Tibial nerve (tissue), 4 donors: Measurements from ENCODE around the gene GZMB.

ENCODE experiments used
- EP300 ChIP-seq, 2 donors: sonication (generic); formaldehyde crosslinking; IDR thresholded peaks; one replicate each; pipeline ENCODE4 v1.6.1; 2017; ENCODE audit warnings: antibody characterized with exemption in 2 of 2, mild to moderate bottlenecking in 1 of 2
- POLR2A ChIP-seq, 2 donors: fragments of 450-650 bp; IDR thresholded peaks; one replicate each; pipeline ENCODE4 v1.6.1; 2017; ENCODE audit warnings: antibody characterized with exemption in 2 of 2, mild to moderate bottlenecking in 2 of 2, moderate library complexity in 2 of 2
- TF ChIP-seq, protein P1 (sequence below), 5 experiments: fragments of 200-600 bp in 3 of 5; fragments of 450-650 bp in 2 of 5; sonication (generic) in 3 of 5; IDR thresholded peaks; one replicate each; pipeline ENCODE4 v1.5.1; 2016 to 2019; ENCODE audit warnings: antibody characterized with exemption in 5 of 5, mild to moderate bottlenecking in 3 of 5, moderate library complexity in 2 of 5

DNA sequence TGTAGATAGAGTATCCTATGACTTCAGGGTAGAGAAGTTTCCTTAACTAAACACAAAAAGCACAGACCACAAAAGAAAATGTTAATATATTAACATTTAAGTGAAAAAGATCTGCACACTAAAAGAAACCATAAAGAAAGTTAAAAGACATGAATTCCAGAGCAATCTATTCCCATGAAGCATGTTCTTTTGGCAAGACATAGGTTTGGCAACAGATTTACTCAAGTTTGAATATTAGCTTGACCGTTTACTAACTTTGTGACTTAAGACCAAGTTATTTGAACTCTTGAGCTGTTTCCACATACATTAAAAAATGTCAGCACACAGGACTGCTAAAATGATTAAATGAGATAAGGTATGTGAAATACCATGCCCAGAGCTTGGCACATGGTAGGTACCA, 35.7 kb upstream of the GZMB start:
- TF ChIP-seq, protein P1, sequence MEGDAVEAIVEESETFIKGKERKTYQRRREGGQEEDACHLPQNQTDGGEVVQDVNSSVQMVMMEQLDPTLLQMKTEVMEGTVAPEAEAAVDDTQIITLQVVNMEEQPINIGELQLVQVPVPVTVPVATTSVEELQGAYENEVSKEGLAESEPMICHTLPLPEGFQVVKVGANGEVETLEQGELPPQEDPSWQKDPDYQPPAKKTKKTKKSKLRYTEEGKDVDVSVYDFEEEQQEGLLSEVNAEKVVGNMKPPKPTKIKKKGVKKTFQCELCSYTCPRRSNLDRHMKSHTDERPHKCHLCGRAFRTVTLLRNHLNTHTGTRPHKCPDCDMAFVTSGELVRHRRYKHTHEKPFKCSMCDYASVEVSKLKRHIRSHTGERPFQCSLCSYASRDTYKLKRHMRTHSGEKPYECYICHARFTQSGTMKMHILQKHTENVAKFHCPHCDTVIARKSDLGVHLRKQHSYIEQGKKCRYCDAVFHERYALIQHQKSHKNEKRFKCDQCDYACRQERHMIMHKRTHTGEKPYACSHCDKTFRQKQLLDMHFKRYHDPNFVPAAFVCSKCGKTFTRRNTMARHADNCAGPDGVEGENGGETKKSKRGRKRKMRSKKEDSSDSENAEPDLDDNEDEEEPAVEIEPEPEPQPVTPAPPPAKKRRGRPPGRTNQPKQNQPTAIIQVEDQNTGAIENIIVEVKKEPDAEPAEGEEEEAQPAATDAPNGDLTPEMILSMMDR (IDR thresholded peaks at IDR 0.05), result no peak
- no peak for TF ChIP-seq EP300 (IDR thresholded peaks at IDR 0.05)
- no peak for TF ChIP-seq POLR2A (IDR thresholded peaks at IDR 0.05)
